GM23338 (cell line): ENCODE results near the gene DSCAML1. TPM values are rescaled to one million over a fixed set of nuclear protein-coding genes. Genes with fewer than 3 reads are reported as not detected.

ENCODE experiments used
- ATAC-seq: fragments of 200-7000 bp; cut with Tn5 transposase; 3 replicates; pipeline ENCODE4 v1.9.1; 2020
- DNase-seq: peaks from one replicate; pipeline ENCODE4 v3.0.0-alpha.2; 2015; ENCODE audit warnings: low spot score
- H2AFZ ChIP-seq: fragments of 200-600 bp; sonication (generic); 2 replicates; pipeline ENCODE4 v1.8.0; 2016; ENCODE audit warnings: antibody characterized with exemption, mild to moderate bottlenecking, moderate library complexity
- H3F3A ChIP-seq: fragments of 200-600 bp; sonication (generic); replicated peaks from 2 replicates; pipeline ENCODE4 v1.8.0; 2017; ENCODE audit warnings: antibody characterized with exemption, mixed run types, low read depth
- H3K27ac ChIP-seq: fragments of 200-600 bp; sonication (generic); 2 replicates; pipeline ENCODE4 v1.6.1; 2016; ENCODE audit warnings: low read depth
- H3K27me3 ChIP-seq: fragments of 200-600 bp; sonication (generic); 2 replicates; pipeline ENCODE4 v1.8.0; 2016; ENCODE audit warnings: mild to moderate bottlenecking, mixed run types, moderate library complexity; ENCODE audit not compliant: insufficient read depth
- H3K36me3 ChIP-seq: fragments of 200-600 bp; sonication (generic); 2 replicates; pipeline ENCODE4 v1.8.0; 2016; ENCODE audit warnings: mild to moderate bottlenecking; ENCODE audit not compliant: insufficient read depth
- H3K4me1 ChIP-seq: fragments of 200-600 bp; sonication (generic); 2 replicates; pipeline ENCODE4 v1.8.0; 2016; ENCODE audit warnings: mild to moderate bottlenecking, moderate library complexity; ENCODE audit not compliant: insufficient read depth
- H3K4me2 ChIP-seq: fragments of 200-600 bp; sonication (generic); 2 replicates; pipeline ENCODE4 v1.7.1; 2017; ENCODE audit warnings: mixed run types
- H3K4me3 ChIP-seq: fragments of 200-600 bp; sonication (generic); 2 replicates; pipeline ENCODE4 v1.6.1; 2016; ENCODE audit warnings: mixed run types
- H3K79me2 ChIP-seq: fragments of 200-600 bp; sonication (generic); replicated peaks from 2 replicates; pipeline ENCODE4 v1.8.0; 2017; ENCODE audit warnings: mild to moderate bottlenecking; ENCODE audit not compliant: insufficient read depth
- H3K9me2 ChIP-seq: fragments of 200-600 bp; sonication (generic); 2 replicates; pipeline ENCODE4 v1.8.0; 2017; ENCODE audit not compliant: insufficient read depth
- H4K20me1 ChIP-seq: fragments of 200-600 bp; sonication (generic); replicated peaks from 2 replicates; pipeline ENCODE4 v1.8.0; 2017; ENCODE audit warnings: mild to moderate bottlenecking; ENCODE audit not compliant: insufficient read depth
- H3K27ac Mint-ChIP-seq: 2 replicates; pipeline ENCODE4 v1.8.0; 2020; ENCODE audit warnings: inconsistent platforms, mild to moderate bottlenecking, moderate library complexity, mixed read lengths
- H3K27me3 Mint-ChIP-seq: 3 replicates; pipeline ENCODE4 v1.8.0; 2022; ENCODE audit warnings: low read depth, mild to moderate bottlenecking, moderate library complexity, mixed read lengths, inconsistent platforms; ENCODE audit not compliant: insufficient read depth, poor library complexity
- H3K36me3 Mint-ChIP-seq: 3 replicates; pipeline ENCODE4 v1.8.0; 2021; ENCODE audit warnings: low read depth, mild to moderate bottlenecking, inconsistent platforms, moderate library complexity, mixed read lengths
- H3K4me1 Mint-ChIP-seq: 3 replicates; pipeline ENCODE4 v1.8.0; 2020; ENCODE audit warnings: mild to moderate bottlenecking, inconsistent platforms, mixed read lengths
- H3K4me3 Mint-ChIP-seq: 3 replicates; pipeline ENCODE4 v1.8.0; 2021; ENCODE audit warnings: moderate library complexity, mild to moderate bottlenecking, inconsistent platforms, mixed read lengths
- H3K9me3 Mint-ChIP-seq: 3 replicates; pipeline ENCODE4 v1.8.0; 2020; ENCODE audit warnings: moderate library complexity, mild to moderate bottlenecking, inconsistent platforms, mixed read lengths
- POLR2AphosphoS5 ChIP-seq: IDR thresholded peaks from 2 replicates; pipeline ENCODE4 v1.6.1; 2016; ENCODE audit warnings: antibody characterized with exemption, low read depth
- REST ChIP-seq: IDR thresholded peaks from one replicate; pipeline ENCODE4 v1.6.1; 2018; ENCODE audit warnings: antibody characterized with exemption; ENCODE audit not compliant: unreplicated experiment
- polyA plus RNA-seq: library from polyadenylated mRNA; unstranded; fragments of >200 nt; fragmentation: Nextera tagmentation; extraction: Ambion mirVana; gene quantifications from 2 replicates; pipeline ENCODE4 v1.2.1, GENCODE V29; 2016
- total RNA-seq: library from RNA; depleted of rRNA; stranded (reverse); fragments of >200 nt; shearing (Covaris generic); gene quantifications from 2 replicates; pipeline ENCODE4 v1.2.3, GENCODE V29; 2014
- TF ChIP-seq, protein P1 (sequence below): fragments of 250-450 bp; sonication (Bioruptor Pico); IDR thresholded peaks from 2 replicates; pipeline ENCODE4 v1.5.0; 2020; ENCODE audit warnings: mild to moderate bottlenecking, moderate library complexity

Gene DSCAML1
- total and polyA plus RNA-seq, 2 experiments from 2014 or later: 0.17 TPM; not detected in 1

GRCh38 chr11:117669616-117670015 lies 127.4 kb downstream of the DSCAML1 start (continued):
- TF ChIP-seq, protein P1, sequence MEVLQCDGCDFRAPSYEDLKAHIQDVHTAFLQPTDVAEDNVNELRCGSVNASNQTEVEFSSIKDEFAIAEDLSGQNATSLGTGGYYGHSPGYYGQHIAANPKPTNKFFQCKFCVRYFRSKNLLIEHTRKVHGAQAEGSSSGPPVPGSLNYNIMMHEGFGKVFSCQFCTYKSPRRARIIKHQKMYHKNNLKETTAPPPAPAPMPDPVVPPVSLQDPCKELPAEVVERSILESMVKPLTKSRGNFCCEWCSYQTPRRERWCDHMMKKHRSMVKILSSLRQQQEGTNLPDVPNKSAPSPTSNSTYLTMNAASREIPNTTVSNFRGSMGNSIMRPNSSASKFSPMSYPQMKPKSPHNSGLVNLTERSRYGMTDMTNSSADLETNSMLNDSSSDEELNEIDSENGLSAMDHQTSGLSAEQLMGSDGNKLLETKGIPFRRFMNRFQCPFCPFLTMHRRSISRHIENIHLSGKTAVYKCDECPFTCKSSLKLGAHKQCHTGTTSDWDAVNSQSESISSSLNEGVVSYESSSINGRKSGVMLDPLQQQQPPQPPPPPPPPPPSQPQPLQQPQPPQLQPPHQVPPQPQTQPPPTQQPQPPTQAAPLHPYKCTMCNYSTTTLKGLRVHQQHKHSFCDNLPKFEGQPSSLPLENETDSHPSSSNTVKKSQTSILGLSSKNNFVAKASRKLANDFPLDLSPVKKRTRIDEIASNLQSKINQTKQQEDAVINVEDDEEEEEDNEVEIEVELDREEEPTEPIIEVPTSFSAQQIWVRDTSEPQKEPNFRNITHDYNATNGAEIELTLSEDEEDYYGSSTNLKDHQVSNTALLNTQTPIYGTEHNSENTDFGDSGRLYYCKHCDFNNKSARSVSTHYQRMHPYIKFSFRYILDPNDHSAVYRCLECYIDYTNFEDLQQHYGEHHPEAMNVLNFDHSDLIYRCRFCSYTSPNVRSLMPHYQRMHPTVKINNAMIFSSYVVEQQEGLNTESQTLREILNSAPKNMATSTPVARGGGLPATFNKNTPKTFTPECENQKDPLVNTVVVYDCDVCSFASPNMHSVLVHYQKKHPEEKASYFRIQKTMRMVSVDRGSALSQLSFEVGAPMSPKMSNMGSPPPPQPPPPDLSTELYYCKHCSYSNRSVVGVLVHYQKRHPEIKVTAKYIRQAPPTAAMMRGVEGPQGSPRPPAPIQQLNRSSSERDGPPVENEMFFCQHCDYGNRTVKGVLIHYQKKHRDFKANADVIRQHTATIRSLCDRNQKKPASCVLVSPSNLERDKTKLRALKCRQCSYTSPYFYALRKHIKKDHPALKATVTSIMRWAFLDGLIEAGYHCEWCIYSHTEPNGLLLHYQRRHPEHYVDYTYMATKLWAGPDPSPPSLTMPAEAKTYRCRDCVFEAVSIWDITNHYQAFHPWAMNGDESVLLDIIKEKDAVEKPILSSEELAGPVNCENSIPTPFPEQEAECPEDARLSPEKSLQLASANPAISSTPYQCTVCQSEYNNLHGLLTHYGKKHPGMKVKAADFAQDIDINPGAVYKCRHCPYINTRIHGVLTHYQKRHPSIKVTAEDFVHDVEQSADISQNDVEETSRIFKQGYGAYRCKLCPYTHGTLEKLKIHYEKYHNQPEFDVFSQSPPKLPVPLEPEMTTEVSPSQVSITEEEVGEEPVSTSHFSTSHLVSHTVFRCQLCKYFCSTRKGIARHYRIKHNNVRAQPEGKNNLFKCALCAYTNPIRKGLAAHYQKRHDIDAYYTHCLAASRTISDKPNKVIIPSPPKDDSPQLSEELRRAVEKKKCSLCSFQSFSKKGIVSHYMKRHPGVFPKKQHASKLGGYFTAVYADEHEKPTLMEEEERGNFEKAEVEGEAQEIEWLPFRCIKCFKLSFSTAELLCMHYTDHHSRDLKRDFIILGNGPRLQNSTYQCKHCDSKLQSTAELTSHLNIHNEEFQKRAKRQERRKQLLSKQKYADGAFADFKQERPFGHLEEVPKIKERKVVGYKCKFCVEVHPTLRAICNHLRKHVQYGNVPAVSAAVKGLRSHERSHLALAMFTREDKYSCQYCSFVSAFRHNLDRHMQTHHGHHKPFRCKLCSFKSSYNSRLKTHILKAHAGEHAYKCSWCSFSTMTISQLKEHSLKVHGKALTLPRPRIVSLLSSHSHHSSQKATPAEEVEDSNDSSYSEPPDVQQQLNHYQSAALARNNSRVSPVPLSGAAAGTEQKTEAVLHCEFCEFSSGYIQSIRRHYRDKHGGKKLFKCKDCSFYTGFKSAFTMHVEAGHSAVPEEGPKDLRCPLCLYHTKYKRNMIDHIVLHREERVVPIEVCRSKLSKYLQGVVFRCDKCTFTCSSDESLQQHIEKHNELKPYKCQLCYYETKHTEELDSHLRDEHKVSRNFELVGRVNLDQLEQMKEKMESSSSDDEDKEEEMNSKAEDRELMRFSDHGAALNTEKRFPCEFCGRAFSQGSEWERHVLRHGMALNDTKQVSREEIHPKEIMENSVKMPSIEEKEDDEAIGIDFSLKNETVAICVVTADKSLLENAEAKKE (CRISPR knock-in tag): no peak

DNA sequence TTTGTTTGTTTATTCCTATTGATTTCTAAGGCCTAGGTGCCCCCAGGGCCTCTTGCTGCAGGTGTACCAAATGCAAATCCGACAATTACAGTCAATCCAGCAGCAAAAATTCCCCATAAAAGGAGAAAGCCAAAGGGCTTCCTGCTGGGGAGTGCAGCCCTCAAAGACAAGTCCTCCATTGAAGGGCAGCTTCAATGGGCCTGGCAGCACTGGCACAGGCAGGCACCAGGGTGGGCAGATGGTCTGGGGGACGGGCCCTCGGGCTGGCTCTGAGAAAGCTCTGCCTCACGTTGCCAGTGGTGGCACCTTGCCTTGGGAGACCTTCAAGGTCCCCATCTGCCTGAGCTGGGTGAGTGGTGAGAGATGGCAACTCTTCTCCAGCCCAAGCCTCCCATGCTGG lies 128.0 kb downstream of the DSCAML1 start:
- peaks cover 9% of the 10 kb centered on the region for H3K27me3 Mint-ChIP-seq
- TF ChIP-seq POLR2AphosphoS5: no peak
- TF ChIP-seq, protein P1 (CRISPR knock-in tag): no peak
- no peak for TF ChIP-seq REST

More for the DNA sequence above, 128.0 kb downstream of the DSCAML1 start:
- Histone ChIP-seq H3K4me2 (no peak overlapping the region), H3K36me3 (no peaks in the 10 kb centered on the region), H3K27ac (no peak overlapping the region), H3K27me3 (no peaks in the 10 kb centered on the region), H3K9me2 (no peaks in the 10 kb centered on the region), H3F3A (0 out of 2 replicates have a peak, but pooled peaks cover 6% of the 10 kb centered on the region), H3K79me2 (no peaks in the 10 kb centered on the region), H2AFZ (no peak overlapping the region), H4K20me1 (no peaks in the 10 kb centered on the region), H3K4me3 (no peak overlapping the region), H3K4me1 (peaks cover 27% of the 10 kb centered on the region)
- DNase-seq (no peak), ATAC-seq (no peak)
- Mint-ChIP-seq H3K9me3 (no peaks in the 10 kb centered on the region), H3K4me3 (no peak overlapping the region), H3K4me1 (peaks cover 66% of the 10 kb centered on the region), H3K27ac (no peak overlapping the region), H3K36me3 (no peaks in the 10 kb centered on the region)
